ENCODE data around the gene ATF7. TPM values are rescaled to one million over a fixed set of nuclear protein-coding genes. Genes with fewer than 3 reads are reported as not detected.

Gene ATF7
- polyA plus RNA-seq, 6 donors from 2014 or later: 12.2 to 18.7 (median 16.2) TPM

- H3K9me3 Mint-ChIP-seq: no peaks in the 10 kb centered on the region
- ATAC-seq (ENCODE audit: low read depth in 2 of 2) (no peak), DNase-seq (no peak)
- H3K4me1 Mint-ChIP-seq: peaks cover 5 to 24% (median 11%) of the 10 kb centered on the region in 3 donors
- H3K4me3 Mint-ChIP-seq: no peak overlapping the region
- no peaks in the 10 kb centered on the region for H3K27me3 Mint-ChIP-seq
- peak overlapping the region in 2 of 6 donors; percentile 37 to 43 for H3K27ac Mint-ChIP-seq
- peaks cover 4 to 5% of the 10 kb centered on the region in 2 donors for H3K36me3 Mint-ChIP-seq
Observed at GRCh38 chr12:53480491-53481442, 145.4 kb downstream of the ATF7 start.

DNA sequence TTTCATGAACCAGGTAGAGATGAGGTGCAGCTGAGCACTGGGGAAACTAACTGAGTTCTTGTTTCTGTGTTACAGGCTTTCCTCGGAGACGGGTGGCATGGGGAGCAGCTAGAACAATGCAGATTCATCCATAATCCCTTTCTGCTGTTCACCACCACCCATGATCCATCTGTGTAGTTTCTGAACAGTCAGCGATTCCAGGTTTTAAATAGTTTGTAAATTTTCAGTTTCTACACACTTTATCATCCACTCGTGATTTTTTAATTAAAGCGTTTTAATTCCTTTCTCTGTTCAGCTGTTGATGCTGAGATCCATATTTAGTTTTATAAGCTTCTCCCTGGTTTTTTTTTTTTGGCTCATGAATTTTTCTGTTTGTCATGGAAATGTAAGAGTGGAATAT, 146.9 kb downstream of the ATF7 start:
- Mint-ChIP-seq H3K4me3 (no peak overlapping the region), H3K9me3 (no peaks in the 10 kb centered on the region), H3K36me3 (peaks cover 4 to 13% of the 10 kb centered on the region in 2 donors), H3K27ac (no peak overlapping the region), H3K4me1 (peaks cover 10 to 31% (median 14%) of the 10 kb centered on the region in 3 donors), H3K27me3 (no peaks in the 10 kb centered on the region)
- ATAC-seq (ENCODE audit: low read depth in 2 of 2) (no peak), DNase-seq (no peak)

DNA sequence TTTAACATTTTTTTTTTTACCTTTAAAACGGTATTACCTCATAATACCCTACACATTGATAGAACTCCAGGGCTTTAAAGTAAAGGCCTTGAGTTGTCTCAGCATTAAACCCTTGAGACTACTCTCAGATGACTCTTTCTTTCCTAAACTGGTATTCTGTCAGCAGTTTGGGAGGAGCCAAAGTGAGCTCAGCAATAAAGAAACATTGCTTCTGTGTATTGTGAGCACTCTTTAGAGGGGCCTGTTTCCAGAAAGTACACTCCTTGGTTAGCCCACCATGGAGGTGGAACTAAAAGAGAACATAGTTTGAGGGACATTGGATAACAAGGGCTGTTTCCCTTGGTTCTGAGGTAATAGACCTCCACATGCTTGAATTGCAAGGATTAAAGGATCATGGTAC, 147.3 kb downstream of the ATF7 start:
- Mint-ChIP-seq H3K36me3 (peaks cover 4 to 13% of the 10 kb centered on the region in 2 donors), H3K4me1 (peaks cover 9 to 29% (median 10%) of the 10 kb centered on the region in 3 donors), H3K27ac (peak overlapping the region in 1 of 6 donors; percentile 28), H3K27me3 (no peaks in the 10 kb centered on the region), H3K4me3 (no peak overlapping the region), H3K9me3 (no peaks in the 10 kb centered on the region)
- ATAC-seq (ENCODE audit: low read depth in 2 of 2): no peak
- no peak for DNase-seq

GRCh38 chr12:53476769-53477209, 149.4 kb downstream of the ATF7 start:
- H3K27me3 Mint-ChIP-seq: no peaks in the 10 kb centered on the region
- H3K36me3 Mint-ChIP-seq: peaks cover 0 to 14% of the 10 kb centered on the region in 2 donors
- H3K27ac Mint-ChIP-seq: peak overlapping the region in 1 of 6 donors; percentile 28
- ATAC-seq (ENCODE audit: low read depth in 2 of 2) (peak; percentile 38 to 49), DNase-seq (no peak)
- H3K9me3 Mint-ChIP-seq: no peaks in the 10 kb centered on the region
- H3K4me1 Mint-ChIP-seq: peaks cover 3 to 15% (median 9%) of the 10 kb centered on the region in 3 donors
- no peak overlapping the region for H3K4me3 Mint-ChIP-seq

- H3K4me1 Mint-ChIP-seq: peaks cover 3 to 12% (median 9%) of the 10 kb centered on the region in 3 donors
- no peaks in the 10 kb centered on the region for H3K27me3 Mint-ChIP-seq
- no peak overlapping the region for H3K4me3 Mint-ChIP-seq
- H3K36me3 Mint-ChIP-seq: peaks cover 6 to 19% of the 10 kb centered on the region in 2 donors
- ATAC-seq (ENCODE audit: low read depth in 2 of 2): no peak
- H3K27ac Mint-ChIP-seq: peak overlapping the region in 2 of 6 donors; percentile 8 to 25
- H3K9me3 Mint-ChIP-seq: no peaks in the 10 kb centered on the region
- DNase-seq: no peak
Observed at GRCh38 chr12:53474819-53475218, 151.4 kb downstream of the ATF7 start.

DNA sequence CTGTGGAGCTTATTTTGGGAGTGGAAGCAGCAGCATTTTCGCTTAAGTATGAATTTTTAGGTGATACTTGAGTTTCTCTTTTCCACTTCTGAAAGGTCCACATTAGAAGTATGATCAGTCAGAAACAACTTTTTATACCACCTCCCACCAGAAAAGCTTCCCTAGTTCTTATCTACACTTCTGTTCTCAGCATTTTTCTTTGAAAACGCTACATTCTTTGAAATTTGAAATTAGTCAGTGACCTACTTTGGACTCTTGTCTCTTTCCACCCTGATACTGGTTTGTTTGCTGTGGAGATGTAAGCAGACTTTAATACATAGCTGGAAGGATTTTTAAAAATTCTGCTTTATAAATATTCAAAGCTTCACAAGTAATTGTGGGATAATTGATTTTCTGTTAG, 152.1 kb downstream of the ATF7 start:
- Mint-ChIP-seq H3K27ac (peak overlapping the region in 1 of 6 donors; percentile 9), H3K9me3 (no peaks in the 10 kb centered on the region), H3K4me3 (no peak overlapping the region), H3K4me1 (peaks cover 3 to 12% (median 9%) of the 10 kb centered on the region in 3 donors), H3K27me3 (no peaks in the 10 kb centered on the region), H3K36me3 (peaks cover 6 to 19% of the 10 kb centered on the region in 2 donors)
- ATAC-seq (ENCODE audit: low read depth in 2 of 2) (no peak), DNase-seq (no peak)

GRCh38 chr12:53472056-53472582, 154.1 kb downstream of the ATF7 start:
- Mint-ChIP-seq H3K9me3 (no peaks in the 10 kb centered on the region), H3K36me3 (peaks cover 6 to 21% of the 10 kb centered on the region in 2 donors), H3K4me3 (no peak overlapping the region), H3K27ac (no peak overlapping the region), H3K27me3 (no peaks in the 10 kb centered on the region), H3K4me1 (peaks cover 3 to 13% (median 9%) of the 10 kb centered on the region in 3 donors)
- DNase-seq: no peak
- no peak for ATAC-seq (ENCODE audit: low read depth in 2 of 2)

DNA sequence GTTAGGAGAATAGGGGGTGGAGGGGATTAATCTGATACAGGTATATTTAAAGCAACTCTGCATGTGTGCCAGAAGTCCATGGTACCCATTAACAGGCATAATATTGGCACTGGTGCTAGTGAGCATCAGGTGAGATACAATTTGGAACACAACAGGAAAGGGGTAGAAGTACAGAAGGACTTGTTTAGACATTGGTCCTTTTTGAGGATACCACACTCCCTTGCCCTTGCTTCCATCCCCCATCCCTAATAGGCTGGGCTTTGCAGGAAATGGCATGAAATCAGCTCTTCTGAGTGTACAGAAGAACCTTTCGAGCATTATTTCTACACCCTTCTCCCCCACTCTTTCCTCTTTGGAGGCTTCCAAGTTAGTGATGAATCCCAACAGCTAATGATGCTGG, 157.9 kb downstream of the ATF7 start:
- no peak for ATAC-seq (ENCODE audit: low read depth in 2 of 2)
- no peak overlapping the region for H3K27ac Mint-ChIP-seq
- H3K36me3 Mint-ChIP-seq: peaks cover 22 to 25% of the 10 kb centered on the region in 2 donors
- H3K4me1 Mint-ChIP-seq: peaks cover 5 to 27% (median 16%) of the 10 kb centered on the region in 3 donors
- no peak for DNase-seq
- H3K9me3 Mint-ChIP-seq: no peaks in the 10 kb centered on the region
- H3K27me3 Mint-ChIP-seq: no peaks in the 10 kb centered on the region
- no peak overlapping the region for H3K4me3 Mint-ChIP-seq

DNA sequence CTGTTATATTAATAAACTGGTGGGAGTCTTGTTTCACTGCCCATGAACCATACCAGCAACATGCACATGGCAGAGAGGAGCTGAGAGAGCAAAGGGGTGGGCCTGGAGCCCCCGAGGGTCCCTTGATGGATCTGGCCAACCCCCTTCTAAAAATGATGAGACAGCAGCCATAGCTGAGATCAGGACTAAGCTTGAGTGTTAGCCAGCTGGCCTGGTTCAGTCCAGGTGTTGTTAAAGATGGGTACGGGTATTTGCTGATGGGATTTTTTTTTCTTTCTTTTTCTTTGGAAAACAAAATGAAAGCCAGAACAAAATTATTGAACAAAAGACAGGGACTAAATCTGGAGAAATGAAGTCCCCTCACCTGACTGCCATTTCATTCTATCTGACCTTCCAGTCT, 158.3 kb downstream of the ATF7 start:
- Mint-ChIP-seq H3K9me3 (no peaks in the 10 kb centered on the region), H3K4me3 (peak overlapping the region in 1 of 8 donors; percentile 47), H3K4me1 (peaks cover 5 to 27% (median 16%) of the 10 kb centered on the region in 3 donors), H3K27ac (peak overlapping the region in 1 of 6 donors; percentile 49), H3K36me3 (peaks cover 22 to 25% of the 10 kb centered on the region in 2 donors), H3K27me3 (no peaks in the 10 kb centered on the region)
- no peak for ATAC-seq (ENCODE audit: low read depth in 2 of 2)
- DNase-seq: no peak

- Mint-ChIP-seq H3K27ac (peak overlapping the region in 4 of 6 donors; percentile 11 to 85 (median 52)), H3K27me3 (no peaks in the 10 kb centered on the region), H3K36me3 (peaks cover 22 to 27% of the 10 kb centered on the region in 2 donors), H3K4me3 (peak overlapping the region in 1 of 8 donors; percentile 9), H3K9me3 (no peaks in the 10 kb centered on the region), H3K4me1 (peaks cover 5 to 27% (median 15%) of the 10 kb centered on the region in 3 donors)
- ATAC-seq (ENCODE audit: low read depth in 2 of 2) (no peak), DNase-seq (no peak)
Observed at GRCh38 chr12:53467082-53467481, 159.1 kb downstream of the ATF7 start.

DNA sequence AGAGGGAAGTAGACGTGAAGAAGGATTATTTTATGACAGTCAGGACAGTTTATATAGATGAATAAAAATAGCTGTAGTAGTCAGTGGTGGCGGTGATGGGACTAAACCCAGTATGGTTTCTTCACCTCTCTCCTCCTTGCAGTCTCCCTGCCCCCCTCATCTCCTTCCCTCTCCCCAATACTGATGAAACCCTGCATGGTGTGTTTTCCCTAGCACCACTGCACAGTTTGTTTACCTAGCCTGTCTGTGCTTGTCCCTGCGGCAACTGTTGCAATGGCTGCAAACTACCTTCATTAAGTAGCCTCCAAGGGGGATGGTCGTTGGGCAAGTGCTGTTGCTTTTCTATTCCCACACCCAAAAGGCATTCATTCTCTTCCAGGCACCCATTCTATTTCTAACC, 159.5 kb downstream of the ATF7 start:
- H3K27me3 Mint-ChIP-seq: no peaks in the 10 kb centered on the region
- H3K36me3 Mint-ChIP-seq: peaks cover 18 to 29% of the 10 kb centered on the region in 2 donors
- no peak for DNase-seq
- no peak overlapping the region for H3K4me3 Mint-ChIP-seq
- peak overlapping the region in 4 of 6 donors; percentile 11 to 85 (median 67) for H3K27ac Mint-ChIP-seq
- H3K4me1 Mint-ChIP-seq: peaks cover 5 to 27% (median 13%) of the 10 kb centered on the region in 3 donors
- H3K9me3 Mint-ChIP-seq: no peaks in the 10 kb centered on the region
- no peak for ATAC-seq (ENCODE audit: low read depth in 2 of 2)

- ATAC-seq (ENCODE audit: low read depth in 2 of 2) (no peak), DNase-seq (no peak)
- no peaks in the 10 kb centered on the region for H3K27me3 Mint-ChIP-seq
- H3K36me3 Mint-ChIP-seq: peaks cover 21 to 32% of the 10 kb centered on the region in 2 donors
- H3K27ac Mint-ChIP-seq: peak overlapping the region in 2 of 6 donors; percentile 75 to 82
- H3K4me3 Mint-ChIP-seq: peak overlapping the region in 1 of 8 donors; percentile 15
- no peaks in the 10 kb centered on the region for H3K9me3 Mint-ChIP-seq
- peaks cover 7 to 31% (median 18%) of the 10 kb centered on the region in 3 donors for H3K4me1 Mint-ChIP-seq
Observed at GRCh38 chr12:53465679-53466078, 160.5 kb downstream of the ATF7 start.

DNA sequence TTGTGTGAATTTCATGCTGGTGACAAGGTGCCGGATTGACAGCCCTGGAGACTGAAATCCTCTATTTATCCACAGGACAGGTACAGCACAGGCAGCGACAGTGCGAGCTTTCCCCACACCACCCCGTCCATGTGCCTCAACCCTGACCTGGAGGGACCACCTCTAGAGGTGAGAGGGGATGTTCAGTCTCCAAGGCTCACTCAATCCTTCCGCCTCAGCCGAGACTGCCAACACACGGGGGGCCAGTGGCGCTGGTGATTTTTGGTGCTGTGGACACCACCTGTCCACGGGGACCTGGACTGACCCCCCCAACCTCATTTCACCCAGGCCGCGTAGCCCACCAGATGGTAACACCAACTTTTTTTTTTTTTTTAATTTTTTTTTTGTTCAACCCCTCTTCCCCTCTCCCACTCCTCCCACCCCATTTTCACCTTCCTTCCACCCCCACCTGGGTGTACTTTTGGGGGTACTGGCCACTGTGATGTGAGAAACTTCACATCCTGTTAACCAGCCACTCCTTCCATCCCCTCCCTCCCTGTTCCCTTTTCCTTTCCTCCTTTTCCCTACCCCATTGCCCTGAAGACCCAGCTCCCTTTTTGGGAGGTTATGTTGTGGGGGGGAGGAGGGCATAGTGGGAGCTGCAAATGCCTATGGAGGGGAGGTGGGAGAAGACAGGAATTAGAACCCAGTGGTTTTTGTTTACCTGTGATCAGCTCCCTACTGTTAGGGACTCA, 161.3 kb downstream of the ATF7 start:
- Mint-ChIP-seq H3K9me3 (no peaks in the 10 kb centered on the region), H3K4me3 (peak overlapping the region in 1 of 8 donors; percentile 63), H3K27me3 (no peaks in the 10 kb centered on the region), H3K27ac (peak overlapping the region in 1 of 6 donors; percentile 82), H3K4me1 (peaks cover 7 to 34% (median 25%) of the 10 kb centered on the region in 3 donors), H3K36me3 (peaks cover 29 to 36% of the 10 kb centered on the region in 2 donors)
- ATAC-seq (ENCODE audit: low read depth in 2 of 2) (no peak), DNase-seq (no peak)
